Cardiac fibroblast (primary cell): Measurements from ENCODE around the gene SOCS1.

Experiments used
- DNase-seq, 2 donors: peaks; one replicate each; pipeline versions ENCODE4 v3.0.0 to v3.0.0-alpha.2; 2010; ENCODE audit warnings: low read depth in 2 of 2
- H3K4me3 ChIP-seq, 2 donors: replicated peaks in 1 of 2; 1 replicate in 1 of 2; 2 replicates in 1 of 2; pipeline ENCODE4 v1.5.1; 2011; ENCODE audit warnings: low read depth in 2 of 2, low read length in 2 of 2, mild to moderate bottlenecking in 2 of 2, moderate library complexity in 1 of 2
- TF ChIP-seq, protein P1 (sequence below): IDR thresholded peaks from one replicate; pipeline ENCODE4 v1.5.1; 2011; ENCODE audit warnings: low read depth, mild to moderate bottlenecking, low read length, inconsistent platforms

Gene SOCS1

DNA sequence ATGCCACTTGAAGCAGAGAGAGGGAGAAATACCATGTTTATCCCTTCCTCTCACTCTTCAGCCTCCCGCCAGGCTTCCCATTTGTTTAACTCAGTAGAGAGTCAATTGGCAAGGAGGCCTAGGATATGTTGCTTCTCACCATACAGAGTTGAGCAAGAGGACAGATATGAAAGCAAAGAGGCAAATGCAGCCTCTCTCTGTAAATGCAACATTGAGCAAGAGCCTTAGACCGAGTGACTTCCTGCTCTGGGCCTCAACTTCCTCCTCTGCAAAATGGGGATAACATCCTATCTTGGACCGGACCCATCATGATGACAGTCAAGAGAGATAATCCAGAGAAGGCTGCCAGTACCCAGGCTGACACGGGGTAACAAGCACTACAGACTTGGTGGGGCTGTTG is 36.8 kb downstream of the SOCS1 start:
- peak in 1 of 2 donors; percentile 41 for DNase-seq
- TF ChIP-seq, protein P1, sequence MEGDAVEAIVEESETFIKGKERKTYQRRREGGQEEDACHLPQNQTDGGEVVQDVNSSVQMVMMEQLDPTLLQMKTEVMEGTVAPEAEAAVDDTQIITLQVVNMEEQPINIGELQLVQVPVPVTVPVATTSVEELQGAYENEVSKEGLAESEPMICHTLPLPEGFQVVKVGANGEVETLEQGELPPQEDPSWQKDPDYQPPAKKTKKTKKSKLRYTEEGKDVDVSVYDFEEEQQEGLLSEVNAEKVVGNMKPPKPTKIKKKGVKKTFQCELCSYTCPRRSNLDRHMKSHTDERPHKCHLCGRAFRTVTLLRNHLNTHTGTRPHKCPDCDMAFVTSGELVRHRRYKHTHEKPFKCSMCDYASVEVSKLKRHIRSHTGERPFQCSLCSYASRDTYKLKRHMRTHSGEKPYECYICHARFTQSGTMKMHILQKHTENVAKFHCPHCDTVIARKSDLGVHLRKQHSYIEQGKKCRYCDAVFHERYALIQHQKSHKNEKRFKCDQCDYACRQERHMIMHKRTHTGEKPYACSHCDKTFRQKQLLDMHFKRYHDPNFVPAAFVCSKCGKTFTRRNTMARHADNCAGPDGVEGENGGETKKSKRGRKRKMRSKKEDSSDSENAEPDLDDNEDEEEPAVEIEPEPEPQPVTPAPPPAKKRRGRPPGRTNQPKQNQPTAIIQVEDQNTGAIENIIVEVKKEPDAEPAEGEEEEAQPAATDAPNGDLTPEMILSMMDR: no peak
- no peak overlapping the region for H3K4me3 ChIP-seq

DNA sequence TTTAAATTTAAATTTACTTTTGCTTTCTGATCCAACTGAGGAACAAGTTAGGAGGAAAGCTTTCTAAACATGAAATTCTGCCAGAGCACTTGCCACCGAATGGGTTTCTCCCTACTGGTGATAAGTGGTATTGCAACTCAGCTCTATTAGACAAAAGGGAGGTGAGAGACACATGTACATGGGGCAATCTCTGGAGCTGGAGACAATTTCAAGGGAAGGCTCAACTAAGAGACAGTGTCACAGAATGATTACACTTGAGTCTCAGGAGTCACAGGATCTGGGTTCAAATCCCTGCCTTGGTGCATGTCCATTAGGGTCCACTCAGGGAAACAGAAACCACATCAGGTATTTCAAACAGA is 37.4 kb downstream of the SOCS1 start:
- TF ChIP-seq, protein P1: peak; percentile 73
- DNase-seq: peak in 1 of 2 donors; percentile 27
- no peak overlapping the region for H3K4me3 ChIP-seq

DNA sequence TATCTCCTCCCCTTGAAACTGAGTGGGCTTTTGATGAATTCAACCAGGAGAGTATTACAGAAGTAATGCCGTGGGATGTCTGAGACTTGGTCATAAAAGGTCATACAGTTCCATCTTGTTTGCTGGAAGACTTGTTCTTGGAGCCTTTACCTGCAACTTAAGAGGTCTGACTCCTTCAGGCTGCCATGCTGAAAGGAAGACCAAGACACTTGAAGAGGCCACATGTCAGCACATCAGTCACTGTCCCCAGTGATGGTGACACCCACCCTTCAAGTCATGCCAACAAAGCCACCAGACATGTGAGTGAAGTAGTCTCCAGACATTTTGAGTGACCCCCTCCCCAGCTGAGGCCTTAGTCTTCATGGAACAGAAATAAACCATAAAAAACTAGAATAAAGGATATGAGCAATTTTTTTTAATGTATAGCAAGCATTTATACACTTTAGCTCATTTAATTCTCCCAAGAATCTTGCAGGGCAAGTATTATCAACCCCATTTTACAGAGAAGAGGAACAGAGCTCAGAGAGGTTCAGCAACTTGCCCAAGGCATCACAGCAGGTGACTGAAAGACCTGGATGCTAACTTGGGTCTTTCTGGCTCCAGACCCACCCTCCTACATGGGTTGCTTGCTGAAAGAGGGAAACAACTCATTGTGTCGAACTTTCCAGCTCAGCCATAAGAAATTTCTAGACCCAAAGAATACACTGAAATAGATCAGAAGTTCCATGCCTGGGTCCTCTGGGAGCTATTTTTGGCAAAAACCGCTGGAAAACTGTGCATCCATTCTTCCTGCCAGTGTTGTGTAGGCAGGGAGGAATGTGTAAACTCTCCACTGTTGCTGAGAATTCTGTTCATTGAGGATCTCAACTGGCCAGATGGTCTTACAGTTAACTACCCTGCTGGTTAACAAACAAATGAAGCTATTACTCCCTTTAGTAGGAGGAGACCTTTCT is 38.1 kb downstream of the SOCS1 start:
- DNase-seq: no peak
- TF ChIP-seq, protein P1: no peak
- H3K4me3 ChIP-seq: no peak overlapping the region

DNA sequence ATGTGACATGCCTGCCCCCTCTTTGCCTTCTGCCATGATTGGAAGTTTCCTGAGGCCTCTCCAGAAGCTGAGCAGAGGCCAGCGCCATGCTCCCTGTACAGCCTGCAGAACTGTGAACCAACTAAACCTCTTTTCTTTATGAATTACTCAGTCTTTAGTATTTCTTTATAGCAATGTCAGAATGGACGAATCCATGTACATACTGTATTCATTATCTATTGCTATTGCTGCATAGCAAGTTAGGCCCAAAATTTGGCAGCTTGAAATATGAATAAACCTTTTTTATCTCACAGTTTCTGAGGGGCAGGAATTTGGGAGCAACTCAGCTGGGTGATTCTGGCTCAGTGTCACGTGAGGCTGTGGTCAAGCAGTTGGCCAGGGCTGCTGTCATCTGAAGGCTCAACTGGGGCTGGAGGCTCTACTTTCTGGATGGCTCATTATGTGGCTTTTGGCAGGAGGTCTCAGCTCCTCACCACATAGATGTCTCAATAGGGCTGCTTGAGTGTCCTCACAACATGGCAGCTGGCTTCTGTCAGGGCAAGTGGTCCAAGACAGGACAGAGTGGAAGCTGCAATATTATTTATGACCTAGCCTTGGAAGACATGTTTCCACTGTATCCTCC is 40.0 kb downstream of the SOCS1 start:
- H3K4me3 ChIP-seq: no peak overlapping the region
- TF ChIP-seq, protein P1: no peak
- DNase-seq: peak in 1 of 2 donors; percentile 37

DNA sequence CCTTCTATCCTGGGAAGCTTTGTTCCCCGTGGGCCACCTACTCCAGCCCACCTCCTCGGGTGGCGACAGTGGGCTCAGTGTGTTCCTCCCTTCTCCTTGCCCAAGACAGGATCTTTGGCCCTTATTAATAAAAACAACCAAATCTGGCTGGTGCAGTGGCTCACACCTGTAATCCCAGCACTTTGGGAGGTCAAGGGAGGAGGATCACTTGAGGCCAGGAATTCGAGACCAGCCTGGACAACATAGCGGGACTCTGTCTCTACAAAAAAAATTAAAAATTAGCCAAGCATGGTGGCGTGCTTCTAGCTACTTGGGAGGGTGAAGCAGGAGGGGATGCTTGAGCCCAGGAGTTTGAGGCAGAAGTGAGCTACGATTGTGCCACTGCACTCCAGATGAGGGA is 42.2 kb downstream of the SOCS1 start:
- no peak for DNase-seq
- TF ChIP-seq, protein P1: no peak
- no peak overlapping the region for H3K4me3 ChIP-seq

DNA sequence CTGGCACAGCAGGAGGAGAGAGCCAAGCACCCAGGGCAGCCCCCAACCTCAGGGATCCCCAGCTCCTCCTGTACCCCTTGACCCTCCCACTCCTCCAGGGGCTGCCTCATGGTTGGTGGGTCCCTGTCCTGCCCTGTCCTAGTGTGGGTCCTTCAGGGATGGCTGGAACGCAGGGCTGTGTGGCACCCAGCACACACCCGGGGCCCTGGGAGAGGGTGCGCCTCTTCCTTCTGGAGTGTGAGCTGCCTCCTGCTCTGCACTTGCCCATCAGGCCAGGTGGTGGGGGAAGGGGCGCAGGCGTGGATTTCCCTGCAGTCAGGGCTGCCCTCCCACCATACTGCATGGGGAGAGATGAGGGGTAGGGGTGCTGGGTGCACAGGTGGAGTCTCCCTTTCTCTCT is 42.6 kb downstream of the SOCS1 start:
- H3K4me3 ChIP-seq: no peak overlapping the region
- no peak for DNase-seq
- TF ChIP-seq, protein P1: no peak
